Femur (tissue), 1 donor: Measurements from ENCODE around the gene CENPO.

Source experiments
- DNase-seq: peaks from one replicate; pipeline ENCODE4 v3.0.0-alpha.2; 2017

The CENPO gene

GRCh38 chr2:24839729-24840128, 46.5 kb downstream of the CENPO start:
- no peak for DNase-seq

GRCh38 chr2:24840164-24840869, 47.1 kb downstream of the CENPO start:
- DNase-seq, result no peak

GRCh38 chr2:24840962-24841945, 48.0 kb downstream of the CENPO start:
- DNase-seq, result no peak

GRCh38 chr2:24842081-24843050, 49.1 kb downstream of the CENPO start:
- DNase-seq, result no peak

- no peak for DNase-seq
Observed at GRCh38 chr2:24843330-24843860, 50.2 kb downstream of the CENPO start.

GRCh38 chr2:24844023-24844685, 50.9 kb downstream of the CENPO start:
- no peak for DNase-seq

- DNase-seq, result no peak
Observed at GRCh38 chr2:24845691-24846090, 52.5 kb downstream of the CENPO start.

- no peak for DNase-seq
Observed at GRCh38 chr2:24850944-24851343, 57.7 kb downstream of the CENPO start.

GRCh38 chr2:24852026-24852425, 58.8 kb downstream of the CENPO start:
- DNase-seq, result no peak

- no peak for DNase-seq
Observed at GRCh38 chr2:24852431-24853020, 59.3 kb downstream of the CENPO start.

- no peak for DNase-seq
Observed at GRCh38 chr2:24853046-24853445, 59.8 kb downstream of the CENPO start.

GRCh38 chr2:24853996-24854395, 60.8 kb downstream of the CENPO start:
- DNase-seq, result no peak

- DNase-seq, result no peak
Observed at GRCh38 chr2:24855022-24855622, 61.9 kb downstream of the CENPO start.

GRCh38 chr2:24855726-24856125, 62.5 kb downstream of the CENPO start:
- DNase-seq, result no peak

- DNase-seq, result no peak
Observed at GRCh38 chr2:24856791-24857211, 63.6 kb downstream of the CENPO start.

- DNase-seq, result no peak
Observed at GRCh38 chr2:24857746-24858145, 64.5 kb downstream of the CENPO start.

GRCh38 chr2:24858996-24859395, 65.8 kb downstream of the CENPO start:
- DNase-seq, result no peak

GRCh38 chr2:24859968-24860600, 66.9 kb downstream of the CENPO start:
- DNase-seq, result no peak

GRCh38 chr2:24860631-24861030, 67.4 kb downstream of the CENPO start:
- DNase-seq, result no peak

- DNase-seq, result no peak
Observed at GRCh38 chr2:24861500-24861899, 68.3 kb downstream of the CENPO start.

- no peak for DNase-seq
Observed at GRCh38 chr2:24863641-24864040, 70.4 kb downstream of the CENPO start.
